H9 (cell line): ENCODE data around the gene PHAX. TPM values are rescaled to one million over a fixed set of nuclear protein-coding genes. Genes with fewer than 3 reads are reported as not detected.

Experiments
- DNase-seq: peaks from one replicate; pipeline ENCODE4 v3.0.0-alpha.2; 2017
- H2AFZ ChIP-seq: one replicate; pipeline ENCODE4 v1.6.1; 2013; ENCODE audit warnings: mild to moderate bottlenecking, low read length, control low read depth, moderate library complexity
- H2AK5ac ChIP-seq: 2 replicates; pipeline ENCODE4 v1.6.1; 2013; ENCODE audit warnings: low read length, control low read depth, mixed read lengths; ENCODE audit not compliant: insufficient read length
- H2BK120ac ChIP-seq: one replicate; pipeline ENCODE4 v1.6.1; 2013; ENCODE audit warnings: low read depth, mild to moderate bottlenecking, low read length, control low read depth, inconsistent platforms; ENCODE audit not compliant: poor library complexity, severe bottlenecking
- H2BK12ac ChIP-seq: 2 replicates; pipeline ENCODE4 v1.6.1; 2013; ENCODE audit warnings: low read length, control low read depth, mixed read lengths, low read depth; ENCODE audit not compliant: insufficient read length
- H2BK15ac ChIP-seq: 2 replicates; pipeline ENCODE4 v1.6.1; 2013; ENCODE audit warnings: low read depth, low read length, control low read depth
- H2BK20ac ChIP-seq: one replicate; pipeline ENCODE4 v1.6.1; 2013; ENCODE audit warnings: low read depth, mild to moderate bottlenecking, low read length, control low read depth, inconsistent platforms; ENCODE audit not compliant: poor library complexity, severe bottlenecking
- H2BK5ac ChIP-seq: 2 replicates; pipeline ENCODE4 v1.6.1; 2013; ENCODE audit warnings: low read length, control low read depth, mixed read lengths; ENCODE audit not compliant: insufficient read length
- H3K14ac ChIP-seq: 2 replicates; pipeline ENCODE4 v1.6.1; 2013; ENCODE audit warnings: low read length, control low read depth; ENCODE audit not compliant: insufficient read depth
- H3K18ac ChIP-seq: 2 replicates; pipeline ENCODE4 v1.6.1; 2013; ENCODE audit warnings: low read depth, mild to moderate bottlenecking, mixed read lengths, low read length, control low read depth; ENCODE audit not compliant: insufficient read length
- H3K23ac ChIP-seq: 2 replicates; pipeline ENCODE4 v1.6.1; 2013; ENCODE audit warnings: low read length, control low read depth, mixed read lengths, low read depth; ENCODE audit not compliant: insufficient read length
- H3K23me2 ChIP-seq: 2 replicates; pipeline ENCODE4 v1.6.1; 2013; ENCODE audit warnings: low read depth, mild to moderate bottlenecking, mixed read lengths, low read length, control low read depth; ENCODE audit not compliant: insufficient read length, poor library complexity, severe bottlenecking
- H3K27ac ChIP-seq: 2 replicates; pipeline ENCODE4 v1.5.1; 2013; ENCODE audit warnings: low read length, control low read depth, mixed read lengths, low read depth; ENCODE audit not compliant: insufficient read length
- H3K27me3 ChIP-seq: 2 replicates; pipeline ENCODE4 v1.6.1; 2013; ENCODE audit warnings: low read length, control low read depth, inconsistent platforms; ENCODE audit not compliant: insufficient read depth
- H3K4ac ChIP-seq: 2 replicates; pipeline ENCODE4 v1.6.1; 2013; ENCODE audit warnings: low read depth, mild to moderate bottlenecking, control low read depth, inconsistent platforms, low read length, moderate library complexity
- H3K4me1 ChIP-seq: 2 replicates; pipeline ENCODE4 v1.6.1; 2013; ENCODE audit warnings: low read length, control low read depth, inconsistent platforms; ENCODE audit not compliant: insufficient read depth
- H3K4me2 ChIP-seq: 2 replicates; pipeline ENCODE4 v1.6.1; 2013; ENCODE audit warnings: low read length, control low read depth, mixed read lengths; ENCODE audit not compliant: insufficient read length, insufficient read depth
- H3K56ac ChIP-seq: 2 replicates; pipeline ENCODE4 v1.6.1; 2013; ENCODE audit warnings: low read depth, mild to moderate bottlenecking, mixed read lengths, low read length, control low read depth; ENCODE audit not compliant: insufficient read length
- H3K79me1 ChIP-seq: 2 replicates; pipeline ENCODE4 v1.6.1; 2013; ENCODE audit warnings: low read depth, mild to moderate bottlenecking, moderate library complexity, low read length, control low read depth, inconsistent platforms; ENCODE audit not compliant: insufficient read depth, poor library complexity, severe bottlenecking
- H3K79me2 ChIP-seq: 2 replicates; pipeline ENCODE4 v1.6.1; 2013; ENCODE audit warnings: low read length, control low read depth, inconsistent platforms; ENCODE audit not compliant: insufficient read depth
- H3K9ac ChIP-seq: 2 replicates; pipeline ENCODE4 v1.6.1; 2013; ENCODE audit warnings: low read length, control low read depth, mixed read lengths; ENCODE audit not compliant: insufficient read length; ENCODE audit errors: extremely low read depth
- H3K9me3 ChIP-seq: one replicate; pipeline ENCODE4 v1.6.1; 2013; ENCODE audit warnings: low read depth, low read length, inconsistent platforms; ENCODE audit not compliant: control insufficient read depth
- H3T11ph ChIP-seq: one replicate; pipeline ENCODE4 v1.6.1; 2013; ENCODE audit warnings: mild to moderate bottlenecking, low read length, control low read depth, inconsistent platforms
- H4K20me1 ChIP-seq: one replicate; pipeline ENCODE4 v1.6.1; 2013; ENCODE audit not compliant: control insufficient read depth, insufficient read length, insufficient read depth
- H4K5ac ChIP-seq: 2 replicates; pipeline ENCODE4 v1.6.1; 2013; ENCODE audit warnings: low read depth, mild to moderate bottlenecking, mixed read lengths, low read length, control low read depth; ENCODE audit not compliant: insufficient read length
- H4K8ac ChIP-seq: replicated peaks from 2 replicates; pipeline ENCODE4 v1.6.1; 2013; ENCODE audit warnings: low read length, control low read depth, mixed read lengths, low read depth; ENCODE audit not compliant: insufficient read length
- H4K91ac ChIP-seq: 2 replicates; pipeline ENCODE4 v1.6.1; 2013; ENCODE audit warnings: low read depth, mild to moderate bottlenecking, moderate library complexity, mixed read lengths, low read length, control low read depth; ENCODE audit not compliant: insufficient read length
- H3K27ac Mint-ChIP-seq, 3 experiments: 2 replicates in 2 of 3; 3 replicates in 1 of 3; pipeline ENCODE4 v1.8.0; 2020 to 2021; ENCODE audit warnings: mixed read lengths in 3 of 3, mild to moderate bottlenecking in 1 of 3, moderate library complexity in 1 of 3
- H3K27me3 Mint-ChIP-seq: 2 replicates; pipeline ENCODE4 v1.8.0; 2021; ENCODE audit warnings: low read depth, mild to moderate bottlenecking, moderate library complexity, mixed read lengths
- H3K36me3 Mint-ChIP-seq, 3 experiments: 2 replicates in 2 of 3; 3 replicates in 1 of 3; pipeline ENCODE4 v1.8.0; 2020 to 2021; ENCODE audit warnings: low read depth in 3 of 3, mixed read lengths in 3 of 3; ENCODE audit not compliant: insufficient read depth in 1 of 3
- H3K4me1 Mint-ChIP-seq, 2 experiments: 2 replicates each; pipeline ENCODE4 v1.8.0; 2020; ENCODE audit warnings: mixed read lengths in 2 of 2
- H3K4me3 Mint-ChIP-seq, 2 experiments: 2 replicates in 1 of 2; 3 replicates in 1 of 2; pipeline ENCODE4 v1.8.0; 2020 to 2021; ENCODE audit warnings: mild to moderate bottlenecking in 2 of 2, mixed read lengths in 2 of 2, moderate library complexity in 1 of 2
- H3K9me3 Mint-ChIP-seq, 2 experiments: 2 replicates in 1 of 2; 3 replicates in 1 of 2; pipeline ENCODE4 v1.8.0; 2020; ENCODE audit warnings: mild to moderate bottlenecking in 2 of 2, mixed read lengths in 2 of 2, moderate library complexity in 1 of 2
- CTCF ChIP-seq: fragments of 200-600 bp; sonication (generic); conservative IDR thresholded peaks from 3 replicates; pipeline ENCODE4 v1.8.0; 2021; ENCODE audit warnings: antibody characterized with exemption, mild to moderate bottlenecking
- WGBS: extraction: QIAGEN DNeasy Blood & Tissue Kit; methylation state at CpG from one replicate; pipeline ENCODE4 v1.1.7; 2013; ENCODE audit warnings: missing lambda C conversion rate, low lambda C conversion rate, mixed read lengths; ENCODE audit not compliant: insufficient read length; ENCODE audit errors: extremely low coverage; 5-methylcytosine and 5-hydroxymethylcytosine counted together
- total RNA-seq: library from RNA; stranded (reverse); gene quantifications from 2 replicates; pipeline ENCODE4 v1.2.1, GENCODE V29; 2021

PHAX gene
- total RNA-seq, 1 experiment from 2014 or later, result 65.6 TPM

DNA sequence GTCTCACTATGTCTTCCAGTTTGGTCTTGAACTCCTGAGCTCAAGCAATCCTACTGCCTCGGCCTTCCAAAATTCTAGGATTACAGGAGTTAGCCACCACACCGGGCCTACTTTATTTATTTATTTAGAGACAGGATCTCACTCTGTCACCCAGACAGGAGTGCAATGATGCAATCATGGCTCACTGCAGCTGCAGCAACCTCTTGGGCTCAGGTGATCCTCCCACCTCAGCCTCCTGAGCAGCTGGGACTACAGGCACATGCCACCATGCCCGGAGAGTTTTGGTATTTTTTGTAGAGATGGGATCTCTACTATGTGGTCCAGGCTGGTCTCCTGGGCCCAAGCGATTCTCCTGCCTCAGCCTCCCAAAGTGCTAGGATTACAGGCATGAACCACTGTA, 32.8 kb downstream of the PHAX start:
- DNase-seq, result no peak
- WGBS, result no CpG with 5 or more reads among the region's 4 CpGs
- no peak overlapping the region for H3K4me2 ChIP-seq
- Mint-ChIP-seq H3K4me3 (no peak overlapping the region), H3K36me3 (no peaks in the 10 kb centered on the region), H3K4me1 (0 out of 4 replicates have a peak, but pooled peaks cover 3% of the 10 kb centered on the region in 2 experiments), H3K27ac (0 out of 7 replicates have a peak overlapping the region, but pooled peaks of 1 of the 3 experiments have one; percentile 70), H3K27me3 (no peaks in the 10 kb centered on the region), H3K9me3 (no peaks in the 10 kb centered on the region; a peak in 1 of 5 replicates)
- no peaks in the 10 kb centered on the region for H3K9me3 ChIP-seq
- H2BK15ac ChIP-seq, result no peak overlapping the region
- no peak overlapping the region for H4K5ac ChIP-seq
- no peak overlapping the region for H3K23ac ChIP-seq
- no peak for TF ChIP-seq CTCF
- H4K91ac ChIP-seq, result no peak overlapping the region
- no peak overlapping the region for H3T11ph ChIP-seq
- no peaks in the 10 kb centered on the region for H3K79me2 ChIP-seq
- no peak overlapping the region for H2BK12ac ChIP-seq
- no peak overlapping the region for H2BK5ac ChIP-seq
- no peak overlapping the region for H3K9ac ChIP-seq
- H3K23me2 ChIP-seq, result no peaks in the 10 kb centered on the region
- H2AK5ac ChIP-seq, result no peak overlapping the region
- no peak overlapping the region for H3K4ac ChIP-seq
- no peaks in the 10 kb centered on the region for H4K20me1 ChIP-seq
- H3K27ac ChIP-seq, result no peak overlapping the region
- no peaks in the 10 kb centered on the region; the same call in 1 of the 2 replicates for H3K4me1 ChIP-seq
- H3K56ac ChIP-seq, result no peak overlapping the region
- no peak overlapping the region for H2AFZ ChIP-seq
- H2BK120ac ChIP-seq, result no peak overlapping the region
- no peaks in the 10 kb centered on the region for H3K79me1 ChIP-seq
- no peak overlapping the region for H4K8ac ChIP-seq
- H2BK20ac ChIP-seq, result no peak overlapping the region
- H3K14ac ChIP-seq, result no peak overlapping the region
- no peak overlapping the region for H3K18ac ChIP-seq
- H3K27me3 ChIP-seq, result no peaks in the 10 kb centered on the region
